HFFc6 (cell line): ENCODE results near the gene SLC16A12. TPM values are rescaled to one million over a fixed set of nuclear protein-coding genes. Genes with fewer than 3 reads are reported as not detected.

Source experiments
- DNase-seq: peaks from one replicate; pipeline ENCODE4 v3.0.0-alpha.2; 2018
- H3K27ac Mint-ChIP-seq: 2 replicates; pipeline ENCODE4 v1.8.0; 2020; ENCODE audit warnings: mild to moderate bottlenecking, mixed read lengths
- H3K27me3 Mint-ChIP-seq: 2 replicates; pipeline ENCODE4 v1.8.0; 2021; ENCODE audit warnings: mild to moderate bottlenecking, moderate library complexity, mixed read lengths; ENCODE audit not compliant: insufficient read depth
- H3K36me3 Mint-ChIP-seq: 2 replicates; pipeline ENCODE4 v1.8.0; 2021; ENCODE audit warnings: low read depth, mixed read lengths
- H3K4me1 Mint-ChIP-seq: 2 replicates; pipeline ENCODE4 v1.8.0; 2020; ENCODE audit warnings: low read depth, mixed read lengths
- H3K4me3 Mint-ChIP-seq: 2 replicates; pipeline ENCODE4 v1.8.0; 2020; ENCODE audit warnings: mild to moderate bottlenecking, moderate library complexity, mixed read lengths
- H3K9me3 Mint-ChIP-seq: 2 replicates; pipeline ENCODE4 v1.8.0; 2020; ENCODE audit warnings: mild to moderate bottlenecking, mixed read lengths
- total RNA-seq, 6 experiments: library from RNA; stranded (reverse); fragmentation: NEBNext Ultra II Directional; extraction: Animal tissue kit (Norgen Biotek cat#: 25700); gene quantifications; 2 replicates in 1 of 6; 3 replicates in 5 of 6; pipeline ENCODE4 v1.2.3, GENCODE V29; 2021
- TF ChIP-seq, protein P1 (sequence below): fragments of 200-600 bp; sonication (generic); IDR thresholded peaks from 2 replicates; pipeline ENCODE4 v1.5.0; 2021; ENCODE audit warnings: antibody characterized with exemption, mild to moderate bottlenecking

Gene SLC16A12
- total RNA-seq, 6 experiments from 2014 or later: not detected

DNA sequence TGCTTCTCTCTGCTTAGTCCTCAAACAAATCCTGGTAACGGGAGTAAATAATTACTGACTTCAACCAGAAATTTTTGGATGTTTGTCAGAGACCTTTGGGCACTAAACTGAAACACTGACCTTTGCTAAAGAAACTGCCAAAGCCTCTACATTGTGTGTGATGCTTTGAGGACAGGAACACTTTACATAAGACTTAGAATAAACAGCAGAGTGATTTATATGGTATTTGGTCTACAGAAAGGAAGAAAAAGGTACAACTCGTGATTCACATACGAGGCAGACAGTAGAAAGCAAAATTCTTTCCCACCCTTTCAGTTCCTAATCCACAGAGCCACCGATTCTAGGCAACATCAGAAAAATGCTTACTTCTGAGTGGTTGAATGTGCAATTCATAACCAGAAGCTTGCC is 59.8 kb downstream of the SLC16A12 start:
- H3K36me3 Mint-ChIP-seq: no peaks in the 10 kb centered on the region
- TF ChIP-seq, protein P1, sequence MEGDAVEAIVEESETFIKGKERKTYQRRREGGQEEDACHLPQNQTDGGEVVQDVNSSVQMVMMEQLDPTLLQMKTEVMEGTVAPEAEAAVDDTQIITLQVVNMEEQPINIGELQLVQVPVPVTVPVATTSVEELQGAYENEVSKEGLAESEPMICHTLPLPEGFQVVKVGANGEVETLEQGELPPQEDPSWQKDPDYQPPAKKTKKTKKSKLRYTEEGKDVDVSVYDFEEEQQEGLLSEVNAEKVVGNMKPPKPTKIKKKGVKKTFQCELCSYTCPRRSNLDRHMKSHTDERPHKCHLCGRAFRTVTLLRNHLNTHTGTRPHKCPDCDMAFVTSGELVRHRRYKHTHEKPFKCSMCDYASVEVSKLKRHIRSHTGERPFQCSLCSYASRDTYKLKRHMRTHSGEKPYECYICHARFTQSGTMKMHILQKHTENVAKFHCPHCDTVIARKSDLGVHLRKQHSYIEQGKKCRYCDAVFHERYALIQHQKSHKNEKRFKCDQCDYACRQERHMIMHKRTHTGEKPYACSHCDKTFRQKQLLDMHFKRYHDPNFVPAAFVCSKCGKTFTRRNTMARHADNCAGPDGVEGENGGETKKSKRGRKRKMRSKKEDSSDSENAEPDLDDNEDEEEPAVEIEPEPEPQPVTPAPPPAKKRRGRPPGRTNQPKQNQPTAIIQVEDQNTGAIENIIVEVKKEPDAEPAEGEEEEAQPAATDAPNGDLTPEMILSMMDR: no peak
- no peak overlapping the region for H3K4me3 Mint-ChIP-seq
- H3K27me3 Mint-ChIP-seq: no peaks in the 10 kb centered on the region
- no peak for DNase-seq
- no peak overlapping the region for H3K27ac Mint-ChIP-seq
- no peaks in the 10 kb centered on the region for H3K9me3 Mint-ChIP-seq
- H3K4me1 Mint-ChIP-seq: peaks cover 42% of the 10 kb centered on the region

GRCh38 chr10:89475125-89475524 is 60.3 kb downstream of the SLC16A12 start:
- TF ChIP-seq, protein P1: no peak
- DNase-seq: no peak
- H3K36me3 Mint-ChIP-seq: no peaks in the 10 kb centered on the region
- no peaks in the 10 kb centered on the region for H3K9me3 Mint-ChIP-seq
- H3K4me1 Mint-ChIP-seq: peaks cover 42% of the 10 kb centered on the region
- no peaks in the 10 kb centered on the region for H3K27me3 Mint-ChIP-seq
- no peak overlapping the region for H3K4me3 Mint-ChIP-seq
- no peak overlapping the region for H3K27ac Mint-ChIP-seq

- Mint-ChIP-seq H3K9me3 (no peaks in the 10 kb centered on the region), H3K36me3 (no peaks in the 10 kb centered on the region), H3K4me1 (peaks cover 43% of the 10 kb centered on the region), H3K4me3 (no peak overlapping the region), H3K27ac (no peak overlapping the region), H3K27me3 (no peaks in the 10 kb centered on the region)
- TF ChIP-seq, protein P1: no peak
- no peak for DNase-seq
Observed at GRCh38 chr10:89474452-89474851, 60.9 kb downstream of the SLC16A12 start.

GRCh38 chr10:89471110-89471809 is 64.1 kb downstream of the SLC16A12 start:
- no peak overlapping the region for H3K4me3 Mint-ChIP-seq
- TF ChIP-seq, protein P1: no peak
- H3K9me3 Mint-ChIP-seq: no peaks in the 10 kb centered on the region
- no peaks in the 10 kb centered on the region for H3K36me3 Mint-ChIP-seq
- H3K4me1 Mint-ChIP-seq: peaks cover 44% of the 10 kb centered on the region
- no peak for DNase-seq
- no peaks in the 10 kb centered on the region for H3K27me3 Mint-ChIP-seq
- H3K27ac Mint-ChIP-seq: no peak overlapping the region

DNA sequence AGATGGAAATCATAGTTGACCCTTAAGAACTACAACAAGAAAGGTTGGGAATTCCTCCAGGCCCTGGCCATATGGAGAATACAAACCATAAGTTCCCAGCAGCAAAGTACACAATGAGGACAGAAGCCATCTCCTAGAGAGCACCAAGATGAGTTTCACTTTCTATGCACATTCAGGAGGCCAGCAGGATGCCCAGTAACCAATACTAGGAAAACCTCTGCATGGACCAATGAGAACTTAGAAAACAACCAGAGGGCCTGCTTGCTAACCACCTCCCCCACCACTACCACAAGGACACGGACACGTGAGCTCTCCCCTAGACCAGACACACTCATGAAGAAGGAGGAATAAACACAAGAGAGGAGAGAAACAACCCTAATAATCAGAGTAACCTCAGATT is 64.8 kb downstream of the SLC16A12 start:
- H3K27ac Mint-ChIP-seq: no peak overlapping the region
- H3K9me3 Mint-ChIP-seq: no peaks in the 10 kb centered on the region
- no peaks in the 10 kb centered on the region for H3K36me3 Mint-ChIP-seq
- H3K4me3 Mint-ChIP-seq: no peak overlapping the region
- H3K27me3 Mint-ChIP-seq: peaks cover 1% of the 10 kb centered on the region; the same call in 1 of the 2 replicates
- H3K4me1 Mint-ChIP-seq: peaks cover 41% of the 10 kb centered on the region
- TF ChIP-seq, protein P1: no peak
- no peak for DNase-seq
